ENCODE measurements around the gene DYDC1. TPM values are rescaled to one million over a fixed set of nuclear protein-coding genes. Genes with fewer than 3 reads are reported as not detected.

The DYDC1 gene
- total and polyA plus RNA-seq, 2 of the 13 experiments (the other 11 are each of a cell fraction or from before 2014, with no cell fraction given): not detected

- TF ChIP-seq ZNF850 (CRISPR knock-in tag; conservative IDR thresholded peaks at IDR 0.05) (no peak), ISX (CRISPR knock-in tag; conservative IDR thresholded peaks at IDR 0.05) (no peak), JDP2 (CRISPR knock-in tag; IDR thresholded peaks at IDR 0.05; ENCODE audit: borderline replicate concordance) (no peak), DMAP1 (CRISPR knock-in tag; IDR thresholded peaks at IDR 0.05) (0 out of 2 replicates have a peak, but pooled peaks have one; percentile 42), DNMT3B (CRISPR knock-in tag; conservative IDR thresholded peaks at IDR 0.05) (no peak), MTA3 (CRISPR knock-in tag; IDR thresholded peaks at IDR 0.05) (no peak), SIX1 (CRISPR knock-in tag; IDR thresholded peaks at IDR 0.05; ENCODE audit: borderline replicate concordance) (no peak), RNF219 (CRISPR knock-in tag; IDR thresholded peaks at IDR 0.05) (no peak), SP140L (CRISPR knock-in tag; IDR thresholded peaks at IDR 0.05; ENCODE audit: borderline replicate concordance) (no peak), ZHX2 (IDR thresholded peaks at IDR 0.05; ENCODE audit: low read depth) (no peak), ZHX2 (CRISPR knock-in tag; IDR thresholded peaks at IDR 0.05; ENCODE audit: borderline replicate concordance) (no peak), GABPA (IDR thresholded peaks at IDR 0.05; ENCODE audit: low read depth, low read length) (no peak), GABPA (CRISPR knock-in tag; IDR thresholded peaks at IDR 0.05; ENCODE audit: low read depth) (no peak; the same call in 1 of the 2 replicates), ZNF644 (CRISPR knock-in tag; IDR thresholded peaks at IDR 0.05; ENCODE audit: low read depth) (peak; percentile 50; the same call in 1 of the 2 replicates), FLYWCH1 (CRISPR knock-in tag; IDR thresholded peaks at IDR 0.05) (no peak), MAFF (IDR thresholded peaks at IDR 0.05; ENCODE audit: low read depth, low read length) (no peak), LCORL (IDR thresholded peaks at IDR 0.05) (no peak), LCORL (CRISPR knock-in tag; IDR thresholded peaks at IDR 0.05) (no peak; the same call in 1 of the 2 replicates), ZNF687 (CRISPR knock-in tag; IDR thresholded peaks at IDR 0.05) (peak; percentile 72)
Observed at GRCh38 chr10:80289451-80290287, 66.9 kb downstream of the DYDC1 start, which contains the start of gene MAT1A (continued).

All from HepG2 (cell line).